Placental epithelial cell (primary cell): ENCODE measurements around the gene TGOLN2. TPM values are rescaled to one million over a fixed set of nuclear protein-coding genes. Genes with fewer than 3 reads are reported as not detected.

Experiments used
- small RNA-seq: library from RNA; depleted of rRNA; stranded (forward); fragments of <200 nt; gene quantifications from one replicate; pipeline ENCODE3, GENCODE V24; 2012
- total RNA-seq: library from RNA; depleted of rRNA; stranded (reverse); fragments of >200 nt; gene quantifications from 2 replicates; pipeline ENCODE4 v1.2.3, GENCODE V29; 2012

The TGOLN2 gene
- total RNA-seq: 64.4 and 82.1 TPM in 2 replicates

GRCh38 chr2:85327822-85328617, at the start of gene TGOLN2:
TGOLN2 (minus strand) TSS chr2:85327989; CDS start chr2:85327962, 27 bp downstream.

GRCh38 chr2:85354286-85355072, 26.7 kb upstream of the TGOLN2 start, which contains the start of the genes ELMOD3 and RETSAT:
ELMOD3 (plus strand) TSS chr2:85354769; CDS start chr2:85357199, 2,430 bp downstream.
RETSAT (minus strand) TSS chr2:85354528; CDS start chr2:85354507, 21 bp downstream.

Small RNA genes within 50 kb of the gene (small RNA-seq; reads per million reads assigned to genes)
- gene AC062037.1: not detected
- gene RF00019: not detected
- gene RN7SL113P: not detected

Other genes with a start within 250 kb of the TGOLN2 start
- 0.33 and 5.5 TPM in 2 replicates for gene TCF7L1, start 194.6 kb downstream of the TGOLN2 start, total RNA-seq
- gene RETSAT, start 26.5 kb upstream of the TGOLN2 start, total RNA-seq: 19.6 and 45.5 TPM in 2 replicates
- 15.9 and 25.5 TPM in 2 replicates for gene ELMOD3, start 26.8 kb upstream of the TGOLN2 start, total RNA-seq
- 650 and 738 TPM in 2 replicates for gene CAPG, start 82.4 kb upstream of the TGOLN2 start, total RNA-seq
- gene SH2D6, start 90.7 kb upstream of the TGOLN2 start, total RNA-seq: under 0.01 TPM in 1 of 2 replicates, not detected in the other
- gene MAT2A, start 211.2 kb upstream of the TGOLN2 start, total RNA-seq: 60.5 and 66.9 TPM in 2 replicates
- gene GGCX, start 233.5 kb upstream of the TGOLN2 start, total RNA-seq: 42.0 and 62.5 TPM in 2 replicates
- 73.0 and 74.6 TPM in 2 replicates for gene VAMP8, start 249.6 kb upstream of the TGOLN2 start, total RNA-seq